GM19463 (cell line): Measurements from ENCODE around the gene NDFIP1.
"Not testable (repeated sequence)": the region's sequence is repeated elsewhere in the genome, so short reads cannot be mapped to it uniquely, and the experiment has no call there.

Experiments
- ATAC-seq: cut with Tn5 transposase; IDR thresholded peaks from one replicate; pipeline ENCODE4 v1.9.1; 2021; ENCODE audit warnings: mild to moderate bottlenecking, moderate library complexity; ENCODE audit not compliant: unreplicated experiment

Gene NDFIP1

DNA sequence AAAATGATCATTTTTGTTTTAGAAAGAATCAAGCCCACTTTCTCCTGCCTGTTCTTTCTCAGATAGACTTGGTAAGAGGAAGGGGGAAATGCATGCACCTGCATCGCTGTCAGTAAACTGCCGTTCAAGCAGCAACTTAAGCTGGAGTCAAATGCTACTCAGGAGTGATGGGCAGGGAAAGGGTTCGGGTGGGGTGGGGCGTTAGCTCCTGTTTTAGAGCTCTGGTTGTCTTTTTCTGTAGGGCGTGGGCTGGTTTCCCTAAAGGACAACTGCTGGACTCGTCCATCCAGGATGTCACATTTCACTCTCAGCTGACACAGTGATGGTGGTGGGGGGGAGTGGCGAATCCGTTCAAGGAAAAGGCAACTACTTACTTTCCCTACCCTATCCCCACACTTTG, 75.0 kb downstream of the NDFIP1 start:
- ATAC-seq, result no peak

DNA sequence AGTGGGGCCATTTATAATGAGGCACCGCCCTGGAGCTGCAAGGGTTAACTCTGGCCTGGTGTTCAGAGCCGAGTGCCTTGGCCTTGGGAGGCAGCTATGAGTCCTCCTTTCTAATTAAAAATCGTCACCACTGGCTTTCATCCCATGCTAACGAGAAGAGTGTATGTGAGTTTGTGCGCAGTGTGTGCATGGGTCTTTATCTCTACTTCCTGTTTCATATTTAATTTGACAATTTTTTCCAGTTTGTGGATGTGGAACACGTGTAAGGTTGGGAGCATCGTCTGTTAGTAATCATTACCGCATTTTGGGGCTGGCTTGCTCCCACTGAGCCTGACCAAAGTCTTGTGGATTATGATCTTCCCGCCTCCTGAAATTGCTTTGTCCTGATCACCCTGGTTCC, 76.4 kb downstream of the NDFIP1 start:
- ATAC-seq, result no peak

DNA sequence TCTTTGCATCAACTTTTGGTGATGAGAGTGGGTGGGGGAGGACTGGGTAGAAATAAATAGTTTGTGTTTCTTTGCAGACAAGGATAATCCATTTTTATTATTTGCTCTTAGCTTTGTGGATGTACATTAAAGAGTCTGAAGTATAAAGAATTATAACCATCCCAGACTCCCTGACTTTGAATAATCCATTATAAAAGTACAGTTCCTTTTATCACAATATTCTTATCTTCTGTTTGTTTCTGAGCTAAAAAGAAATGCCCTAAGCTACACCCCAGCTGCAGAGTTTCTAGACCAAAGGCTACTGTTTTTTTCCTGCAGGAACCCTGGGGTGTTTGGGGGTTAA, 77.9 kb downstream of the NDFIP1 start:
- ATAC-seq, result no peak

DNA sequence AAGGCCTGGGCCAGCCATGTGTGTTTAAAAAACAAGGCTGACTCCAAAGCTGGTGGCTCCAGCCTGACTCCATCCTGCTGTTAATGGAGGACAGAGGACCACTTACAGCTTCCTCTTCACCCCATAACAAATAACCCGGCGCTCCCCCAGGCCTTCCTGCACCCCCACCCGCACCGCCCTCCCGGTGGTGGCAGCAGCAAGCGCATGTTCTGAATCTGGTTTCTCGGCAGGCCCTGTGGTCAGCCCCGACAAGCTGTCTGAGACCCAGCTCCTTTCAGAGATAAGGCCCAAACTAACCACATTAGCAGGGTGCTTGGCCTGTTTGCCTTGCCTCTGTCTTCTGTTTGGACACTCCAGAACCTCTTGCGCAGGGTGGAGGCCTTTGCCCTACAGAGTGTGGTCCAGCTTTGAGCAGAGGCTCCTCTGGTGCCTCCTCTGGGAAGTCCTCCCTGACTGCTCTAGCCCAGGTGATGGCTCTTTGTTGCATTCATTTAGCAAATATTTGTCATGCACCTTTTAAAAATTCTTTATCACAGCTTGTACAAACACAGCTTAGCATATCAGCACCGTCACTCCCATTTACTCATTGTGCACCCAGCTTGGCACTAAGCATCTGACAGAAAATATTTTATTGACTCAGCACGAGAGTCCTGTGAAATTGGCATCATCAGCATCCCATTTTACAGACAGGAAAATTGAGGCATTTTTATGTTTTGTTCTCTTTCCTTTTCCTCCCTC, 78.4 kb downstream of the NDFIP1 start:
- ATAC-seq, result no peak

DNA sequence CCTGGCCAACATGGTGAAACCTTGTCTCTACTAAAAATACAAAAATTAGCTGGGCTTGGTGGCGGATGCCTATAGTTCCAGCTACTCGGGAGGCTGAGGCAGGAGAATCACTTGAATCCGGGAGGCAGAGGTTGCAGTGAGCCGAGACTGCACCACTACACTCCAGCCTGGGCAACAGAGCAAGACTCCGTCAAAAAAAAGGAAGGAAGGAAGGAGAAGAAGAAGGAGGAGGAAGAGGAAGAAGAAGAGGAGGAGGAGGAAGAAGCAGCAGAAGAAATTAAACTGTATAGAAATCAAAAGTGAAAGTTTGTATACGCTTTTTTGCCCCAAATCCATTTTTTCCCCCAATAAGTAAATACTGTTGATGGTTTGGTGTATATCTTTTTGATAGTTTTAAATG, 80.1 kb downstream of the NDFIP1 start:
- not testable (repeated sequence) for ATAC-seq

DNA sequence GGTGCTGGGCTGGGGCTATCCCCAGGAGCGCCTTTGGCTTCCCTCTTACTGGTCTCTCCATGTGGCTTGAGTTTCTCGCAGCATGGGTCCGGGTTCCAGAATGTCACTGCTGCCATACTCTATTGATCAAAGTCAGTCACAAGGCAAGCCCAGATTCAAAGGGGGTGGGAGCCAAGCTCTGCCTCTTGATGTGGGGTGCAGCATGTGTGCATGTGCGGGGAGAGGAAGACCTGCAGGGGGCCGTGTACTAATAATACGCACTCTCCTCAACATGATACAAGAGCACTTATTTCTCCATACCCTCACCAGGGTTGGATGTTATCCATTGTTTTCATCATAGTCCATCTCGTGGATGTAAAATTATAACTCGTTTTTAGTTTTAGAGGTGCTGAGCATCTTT, 81.2 kb downstream of the NDFIP1 start:
- ATAC-seq, result no peak

DNA sequence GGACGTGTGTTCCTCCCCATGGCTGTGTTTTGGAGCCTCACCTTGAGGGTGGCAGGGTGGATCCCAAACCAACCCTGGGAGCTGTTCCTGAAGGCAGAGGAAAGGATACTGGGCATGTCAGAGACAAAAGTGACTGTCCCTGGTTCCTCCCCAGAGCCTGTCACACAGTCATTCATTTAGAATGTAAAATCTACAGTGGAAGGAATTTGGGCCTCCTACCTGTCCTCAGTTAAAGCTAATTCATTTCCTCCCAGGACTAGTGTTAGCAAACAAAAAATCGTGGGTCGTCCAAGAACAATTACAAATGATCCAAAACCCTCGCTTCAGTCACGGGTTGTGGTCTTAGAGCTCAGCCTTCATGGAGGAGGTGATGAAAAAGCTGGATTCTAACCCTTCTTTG, 83.2 kb downstream of the NDFIP1 start:
- no peak for ATAC-seq

DNA sequence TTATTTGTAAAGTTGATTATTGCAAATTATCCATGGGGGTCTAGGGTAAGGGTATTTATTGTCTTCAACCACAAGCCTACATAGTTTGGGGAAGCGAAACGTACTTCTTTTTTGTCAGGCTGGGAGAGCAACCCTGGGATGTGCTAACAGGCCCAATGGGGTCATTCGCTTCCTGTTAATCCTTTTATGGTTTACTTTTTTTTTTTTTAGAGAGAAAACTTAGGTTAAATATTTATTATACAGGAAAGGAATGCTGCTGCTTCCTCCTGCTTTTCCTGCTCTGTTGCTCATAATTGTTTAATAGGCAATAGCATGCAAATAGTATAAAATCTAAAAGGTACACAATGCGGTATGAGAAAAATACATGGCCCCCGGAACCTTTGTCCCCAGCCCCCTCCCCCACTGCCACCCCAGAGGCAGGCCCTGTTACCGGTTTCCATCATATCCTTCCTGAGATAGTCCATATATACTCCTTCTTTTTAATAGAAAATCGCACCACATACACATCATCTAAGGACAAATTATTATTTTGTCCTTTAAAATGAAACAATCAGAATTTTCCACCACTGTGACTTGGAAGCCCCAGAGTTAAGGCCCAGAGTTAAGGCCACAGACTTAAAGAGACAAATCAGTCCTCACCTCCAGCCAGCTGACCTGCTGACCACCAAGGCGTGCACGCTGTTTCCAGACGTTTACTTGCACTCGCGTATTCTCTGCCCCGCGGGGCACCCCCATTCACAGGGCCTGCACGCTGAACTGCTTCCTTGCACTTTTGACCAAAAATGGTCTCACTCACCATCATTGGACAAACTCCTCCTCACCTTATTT, 83.9 kb downstream of the NDFIP1 start:
- ATAC-seq, result no peak

DNA sequence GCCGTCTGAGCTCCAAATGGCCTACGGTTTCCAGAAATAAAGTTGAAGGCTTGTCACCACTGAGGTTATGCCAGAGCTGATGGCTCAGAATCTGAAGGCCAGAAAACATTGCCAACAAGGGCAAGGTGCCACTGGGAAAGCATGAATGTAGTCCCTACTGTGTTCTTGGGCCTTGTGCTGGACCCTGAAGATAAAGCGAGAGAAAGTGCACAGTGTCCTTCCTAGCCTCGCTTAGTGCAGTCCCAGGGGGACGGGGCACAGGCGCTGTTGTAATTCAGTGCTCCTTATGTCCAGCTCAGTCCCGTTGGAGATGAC, 84.5 kb downstream of the NDFIP1 start:
- no peak for ATAC-seq

DNA sequence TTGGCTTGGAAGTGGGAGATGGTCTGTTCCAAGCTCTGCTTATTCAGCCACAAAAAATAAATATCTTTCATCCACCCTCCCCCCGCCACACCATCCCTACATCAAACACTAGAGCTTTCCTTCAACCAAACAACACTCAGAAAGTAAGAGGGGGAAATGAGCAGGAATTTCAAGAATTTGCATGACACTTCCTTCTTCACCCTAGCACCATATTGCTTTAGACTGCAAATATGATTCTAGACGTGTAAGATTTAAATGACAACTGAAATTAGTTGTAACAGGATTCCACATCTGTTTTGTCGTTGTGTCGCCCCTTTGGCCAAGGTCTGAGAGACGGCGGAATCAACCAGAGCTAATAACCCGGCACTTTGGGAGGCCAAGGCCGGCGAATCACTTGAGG, 88.5 kb downstream of the NDFIP1 start:
- ATAC-seq, result no peak

DNA sequence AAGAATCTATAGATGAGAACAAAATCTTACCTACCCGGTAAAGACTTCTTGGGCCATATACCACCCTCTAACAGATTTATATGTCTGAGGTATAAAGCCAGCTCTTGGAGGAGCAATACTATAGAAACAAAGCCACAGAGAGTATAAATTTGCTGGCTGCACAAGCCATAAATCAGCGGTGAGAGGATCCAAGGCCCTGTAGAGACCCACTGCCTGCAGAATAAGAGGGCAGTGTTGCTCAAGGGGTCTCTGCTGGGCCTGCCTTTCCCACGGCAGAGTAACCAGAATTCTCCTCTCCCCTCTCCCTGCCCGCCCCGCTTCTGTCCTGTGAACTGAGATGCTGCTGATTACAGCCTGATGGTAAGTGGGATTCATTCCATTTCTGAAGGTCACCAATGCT, 89.2 kb downstream of the NDFIP1 start:
- ATAC-seq, result no peak

DNA sequence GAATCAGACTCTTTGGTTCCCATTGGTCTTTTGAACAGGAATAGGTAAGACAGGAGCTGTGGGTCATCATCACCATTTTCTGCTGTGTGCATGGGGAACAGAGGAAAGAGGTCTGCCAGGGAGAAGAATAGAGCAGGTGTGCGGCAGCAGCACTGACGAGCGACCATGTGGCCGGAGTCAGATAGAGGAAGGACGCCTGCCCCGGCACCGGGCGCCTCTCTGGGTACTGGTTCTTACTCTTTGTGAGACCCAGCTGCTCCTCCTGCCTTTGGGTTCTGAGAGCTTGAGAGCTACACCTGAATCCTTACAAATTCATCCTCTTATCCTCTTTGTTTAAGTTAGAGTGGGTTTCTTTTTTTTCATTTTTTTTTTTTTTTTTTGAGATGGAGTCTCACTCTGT, 90.8 kb downstream of the NDFIP1 start:
- ATAC-seq, result no peak

DNA sequence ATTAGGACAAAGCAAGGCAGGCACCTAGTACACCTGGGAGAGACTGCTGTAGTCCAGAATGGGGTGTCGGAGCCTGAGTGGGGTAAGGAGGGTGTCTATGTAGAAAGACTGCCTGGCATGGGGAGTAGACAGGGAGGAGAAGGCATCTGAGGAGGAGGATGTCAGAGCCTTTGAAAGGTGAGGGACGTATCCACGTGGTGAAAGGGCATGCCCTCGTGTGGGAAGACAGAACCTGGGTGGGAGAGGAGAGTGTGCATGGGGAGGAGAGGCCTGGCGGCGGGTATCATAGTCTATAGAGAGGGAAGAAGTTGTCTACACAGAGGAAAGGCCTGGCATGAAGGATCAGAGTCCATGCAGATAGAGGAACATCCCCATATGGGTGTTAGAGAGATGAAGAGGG, 91.8 kb downstream of the NDFIP1 start:
- ATAC-seq, result no peak

DNA sequence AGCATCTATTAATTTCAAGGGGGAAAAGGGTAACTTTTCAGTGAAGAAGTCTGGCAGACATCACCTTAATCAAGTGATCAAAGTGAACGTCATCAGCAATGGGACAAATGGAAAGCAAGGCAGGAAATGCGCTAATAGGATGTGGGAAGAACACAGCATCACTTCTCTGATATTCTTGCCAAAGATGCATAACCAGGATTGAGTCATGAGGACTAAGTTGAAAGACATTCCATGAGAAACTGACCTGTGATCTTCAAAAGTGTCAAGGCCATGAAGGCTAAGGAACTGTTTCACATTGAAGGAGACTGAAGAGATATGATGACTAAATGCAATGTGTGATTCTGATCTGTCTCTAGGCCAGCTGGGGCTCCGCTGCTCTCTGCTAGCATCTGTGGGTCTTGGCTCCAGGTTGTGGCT, 92.9 kb downstream of the NDFIP1 start:
- no peak for ATAC-seq

DNA sequence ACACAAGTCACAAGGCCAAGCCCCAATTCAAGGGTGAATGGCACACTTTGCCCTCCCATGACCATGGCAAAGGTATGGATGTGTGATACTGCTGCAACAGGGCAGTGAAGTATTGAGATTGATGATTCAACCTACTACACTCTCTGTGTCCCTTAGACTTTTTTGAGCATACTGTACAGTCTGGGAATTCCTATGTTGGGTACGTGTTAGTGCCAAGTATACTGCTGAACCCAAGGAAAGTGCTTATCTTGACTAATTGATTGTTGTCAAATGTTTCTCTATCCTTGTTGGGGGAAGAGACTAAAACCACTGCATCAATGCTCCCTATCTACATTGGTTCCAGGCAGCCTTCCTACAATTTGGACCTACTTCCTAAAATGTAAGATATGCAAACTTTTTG, 93.7 kb downstream of the NDFIP1 start:
- ATAC-seq, result no peak
